ENCODE results near the gene SHTN1. TPM values are rescaled to one million over a fixed set of nuclear protein-coding genes. Genes with fewer than 3 reads are reported as not detected.

Gene SHTN1
- total and polyA plus RNA-seq, 2 donors (not counting 1 experiment from before 2014, with no cell fraction given): 0.06 to 0.34 TPM

DNA sequence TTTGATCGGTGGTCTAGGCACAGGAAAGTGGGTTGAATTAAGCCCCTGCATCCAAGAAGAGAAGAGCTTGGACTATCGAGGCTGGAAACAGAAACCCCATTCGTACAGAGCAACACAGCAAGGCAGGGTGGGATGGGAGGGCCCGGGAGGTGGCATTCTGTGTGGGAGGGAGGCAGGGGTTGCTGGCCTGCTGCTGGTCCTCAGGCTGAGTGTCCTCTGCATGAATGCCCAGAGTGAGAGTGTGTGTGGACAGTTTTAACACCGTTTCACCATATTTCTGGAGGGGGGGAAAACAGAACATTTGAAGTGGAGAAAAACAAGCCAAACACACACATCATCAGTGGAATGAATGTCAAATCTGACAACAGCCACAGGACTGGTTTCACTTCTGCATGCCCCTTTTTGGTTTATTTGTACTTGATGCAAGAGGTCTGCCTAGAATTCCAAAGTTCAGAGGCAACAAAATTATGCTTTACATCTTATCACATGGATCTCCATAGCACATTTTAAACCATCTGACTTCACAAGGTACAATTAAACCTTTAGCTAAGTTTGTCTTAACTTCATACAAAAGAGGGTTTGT, 166.8 kb downstream of the SHTN1 start:
- POLR2A ChIA-PET: no interaction called here

More for the DNA sequence above, 166.8 kb downstream of the SHTN1 start:
- TF ChIP-seq, protein P1, sequence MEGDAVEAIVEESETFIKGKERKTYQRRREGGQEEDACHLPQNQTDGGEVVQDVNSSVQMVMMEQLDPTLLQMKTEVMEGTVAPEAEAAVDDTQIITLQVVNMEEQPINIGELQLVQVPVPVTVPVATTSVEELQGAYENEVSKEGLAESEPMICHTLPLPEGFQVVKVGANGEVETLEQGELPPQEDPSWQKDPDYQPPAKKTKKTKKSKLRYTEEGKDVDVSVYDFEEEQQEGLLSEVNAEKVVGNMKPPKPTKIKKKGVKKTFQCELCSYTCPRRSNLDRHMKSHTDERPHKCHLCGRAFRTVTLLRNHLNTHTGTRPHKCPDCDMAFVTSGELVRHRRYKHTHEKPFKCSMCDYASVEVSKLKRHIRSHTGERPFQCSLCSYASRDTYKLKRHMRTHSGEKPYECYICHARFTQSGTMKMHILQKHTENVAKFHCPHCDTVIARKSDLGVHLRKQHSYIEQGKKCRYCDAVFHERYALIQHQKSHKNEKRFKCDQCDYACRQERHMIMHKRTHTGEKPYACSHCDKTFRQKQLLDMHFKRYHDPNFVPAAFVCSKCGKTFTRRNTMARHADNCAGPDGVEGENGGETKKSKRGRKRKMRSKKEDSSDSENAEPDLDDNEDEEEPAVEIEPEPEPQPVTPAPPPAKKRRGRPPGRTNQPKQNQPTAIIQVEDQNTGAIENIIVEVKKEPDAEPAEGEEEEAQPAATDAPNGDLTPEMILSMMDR (IDR thresholded peaks at IDR 0.05): no peak
- TF ChIP-seq EZH2 (IDR thresholded peaks at IDR 0.05; ENCODE audit: borderline replicate concordance, insufficient read depth, low read depth, low read length, poor library complexity, severe bottlenecking): no peak
- DNase-seq: peak; percentile 33
- no peaks in the 10 kb centered on the region for H3K9me3 Mint-ChIP-seq (ENCODE audit: insufficient read depth)
- H3K4me1 ChIP-seq (ENCODE audit: control insufficient read depth in 2 of 2, insufficient read depth in 2 of 2, low read length in 2 of 2): no peaks in the 10 kb centered on the region
- no peaks in the 10 kb centered on the region for H3K27me3 ChIP-seq (replicated peaks in 1 of 4; ENCODE audit: control extremely low read depth in 1 of 4, control insufficient read depth in 3 of 4, insufficient read depth in 4 of 4, low read length in 3 of 4)
- no peak overlapping the region for H2AFZ ChIP-seq (ENCODE audit: insufficient read depth, low read depth, low read length, poor library complexity, severe bottlenecking)
- 88% methylated on average over 4 of the region's 5 CpGs for WGBS (ENCODE audit: insufficient coverage)
- no peaks in the 10 kb centered on the region for H3K9me3 ChIP-seq (ENCODE audit: control extremely low read depth in 1 of 3, control insufficient read depth in 2 of 3, insufficient read depth in 1 of 3, low read length in 2 of 3)
- H3K9ac ChIP-seq (ENCODE audit: low read length): no peak overlapping the region
- ATAC-seq (ENCODE audit: low read depth): peak; percentile 67
- H3K4me3 Mint-ChIP-seq: peak overlapping the region; percentile 75
- no peaks in the 10 kb centered on the region for H3K36me3 ChIP-seq (replicated peaks in 1 of 2; ENCODE audit: control extremely low read depth in 1 of 2, control insufficient read depth in 1 of 2, extremely low read depth in 1 of 2, insufficient read depth in 2 of 2, low read length in 1 of 2)
- no peaks in the 10 kb centered on the region for H3K27me3 Mint-ChIP-seq
- CTCF ChIA-PET: interaction anchor here (1.4 to 3.3 kb wide), 3 partner anchors 327 to 337 kb away, joined by 3 to 12 read pairs (median 4); no protein-coding TSS in a partner anchor
- H3K4me1 Mint-ChIP-seq: peaks cover 24% of the 10 kb centered on the region
- no peak overlapping the region for H3K4me2 ChIP-seq (replicated peaks; ENCODE audit: low read depth, low read length, poor library complexity, severe bottlenecking)
- no peak overlapping the region for H3K4me3 ChIP-seq (ENCODE audit: control extremely low read depth in 1 of 5, extremely low read depth in 1 of 5, insufficient read depth in 1 of 5, low read depth in 2 of 5, low read length in 4 of 5)
- no peaks in the 10 kb centered on the region for H4K20me1 ChIP-seq (ENCODE audit: control insufficient read depth, insufficient read depth, low read length, poor library complexity, severe bottlenecking)
- intact Hi-C loops (cut with micrococcal nuclease): loop anchor here (1.0 kb wide), 1 partner anchor 10 kb away; no protein-coding TSS in a partner anchor
- no peaks in the 10 kb centered on the region for H3K79me2 ChIP-seq (ENCODE audit: control insufficient read depth, insufficient read depth, low read length)
- no peak overlapping the region for H3K27ac ChIP-seq (ENCODE audit: low read length in 2 of 2)
- H3K27ac Mint-ChIP-seq: peak overlapping the region; percentile 84

Measured in B cell (primary cell).